GM19438 (cell line): ENCODE data around the gene GSN.

Experiments
- ATAC-seq: cut with Tn5 transposase; IDR thresholded peaks from one replicate; pipeline ENCODE4 v1.9.1; 2021; ENCODE audit warnings: low read depth; ENCODE audit not compliant: unreplicated experiment

Gene GSN

GRCh38 chr9:121300283-121301119, 32.5 kb downstream of the GSN start:
- no peak for ATAC-seq

- ATAC-seq = no peak
Measured at GRCh38 chr9:121301881-121302286, 33.9 kb downstream of the GSN start.

GRCh38 chr9:121302341-121302740, 34.4 kb downstream of the GSN start:
- no peak for ATAC-seq

- ATAC-seq = no peak
Measured at GRCh38 chr9:121302786-121303185, 34.8 kb downstream of the GSN start.

GRCh38 chr9:121303456-121304451, 35.8 kb downstream of the GSN start:
- ATAC-seq = no peak

- no peak for ATAC-seq
Measured at GRCh38 chr9:121304707-121305106, 36.7 kb downstream of the GSN start.

- no peak for ATAC-seq
Measured at GRCh38 chr9:121305269-121305994, 37.5 kb downstream of the GSN start.

GRCh38 chr9:121307976-121308375, 40.0 kb downstream of the GSN start:
- ATAC-seq = no peak

GRCh38 chr9:121308765-121309164, 40.8 kb downstream of the GSN start:
- no peak for ATAC-seq

GRCh38 chr9:121309171-121309570, 41.2 kb downstream of the GSN start:
- no peak for ATAC-seq

- no peak for ATAC-seq
Measured at GRCh38 chr9:121309833-121310425, 42.0 kb downstream of the GSN start.

GRCh38 chr9:121310571-121310970, 42.6 kb downstream of the GSN start:
- no peak for ATAC-seq

- no peak for ATAC-seq
Measured at GRCh38 chr9:121312169-121312568, 44.2 kb downstream of the GSN start.

- ATAC-seq = no peak
Measured at GRCh38 chr9:121313458-121314152, 45.6 kb downstream of the GSN start.

- no peak for ATAC-seq
Measured at GRCh38 chr9:121316378-121316777, 48.4 kb downstream of the GSN start.

GRCh38 chr9:121316852-121317373, 49.0 kb downstream of the GSN start:
- ATAC-seq = no peak

- ATAC-seq = no peak
Measured at GRCh38 chr9:121317737-121318630, 50.0 kb downstream of the GSN start.

- ATAC-seq = no peak
Measured at GRCh38 chr9:121318631-121319382, 50.8 kb downstream of the GSN start.
